ENCODE results near the gene FARSB.
"Not testable (repeated sequence)": the region's sequence is repeated elsewhere in the genome, so short reads cannot be mapped to it uniquely, and the experiment has no call there.

DNA sequence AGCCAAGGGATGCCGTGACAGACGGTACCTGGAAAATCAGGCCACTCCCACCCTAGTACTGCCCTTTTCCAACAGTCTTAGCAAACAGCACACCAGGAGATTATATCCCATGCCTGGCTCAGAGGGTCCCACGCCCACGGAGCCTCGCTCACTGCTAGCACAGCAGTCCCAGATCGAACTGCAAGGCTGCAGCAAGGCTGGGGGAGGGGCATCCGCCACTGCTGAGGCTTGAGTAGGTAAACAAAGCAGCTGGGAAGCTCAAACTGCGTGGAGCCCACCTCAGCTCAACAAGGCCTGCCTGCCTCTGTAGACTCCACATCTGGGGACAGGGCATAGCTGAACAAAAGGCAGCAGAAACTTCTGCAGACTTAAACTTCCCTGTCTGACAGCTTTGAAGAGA lies 71.3 kb downstream of the FARSB start:
- TF ChIP-seq, protein P1, sequence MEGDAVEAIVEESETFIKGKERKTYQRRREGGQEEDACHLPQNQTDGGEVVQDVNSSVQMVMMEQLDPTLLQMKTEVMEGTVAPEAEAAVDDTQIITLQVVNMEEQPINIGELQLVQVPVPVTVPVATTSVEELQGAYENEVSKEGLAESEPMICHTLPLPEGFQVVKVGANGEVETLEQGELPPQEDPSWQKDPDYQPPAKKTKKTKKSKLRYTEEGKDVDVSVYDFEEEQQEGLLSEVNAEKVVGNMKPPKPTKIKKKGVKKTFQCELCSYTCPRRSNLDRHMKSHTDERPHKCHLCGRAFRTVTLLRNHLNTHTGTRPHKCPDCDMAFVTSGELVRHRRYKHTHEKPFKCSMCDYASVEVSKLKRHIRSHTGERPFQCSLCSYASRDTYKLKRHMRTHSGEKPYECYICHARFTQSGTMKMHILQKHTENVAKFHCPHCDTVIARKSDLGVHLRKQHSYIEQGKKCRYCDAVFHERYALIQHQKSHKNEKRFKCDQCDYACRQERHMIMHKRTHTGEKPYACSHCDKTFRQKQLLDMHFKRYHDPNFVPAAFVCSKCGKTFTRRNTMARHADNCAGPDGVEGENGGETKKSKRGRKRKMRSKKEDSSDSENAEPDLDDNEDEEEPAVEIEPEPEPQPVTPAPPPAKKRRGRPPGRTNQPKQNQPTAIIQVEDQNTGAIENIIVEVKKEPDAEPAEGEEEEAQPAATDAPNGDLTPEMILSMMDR (IDR thresholded peaks at IDR 0.05; ENCODE audit: poor library complexity, severe bottlenecking) = not testable (repeated sequence)
- not testable (repeated sequence) for TF ChIP-seq EZH2 (IDR thresholded peaks at IDR 0.05; ENCODE audit: borderline replicate concordance, insufficient read depth, low read length, poor library complexity, severe bottlenecking); SMC3 (conservative IDR thresholded peaks at IDR 0.05; ENCODE audit: poor library complexity); TAF1 (IDR thresholded peaks at IDR 0.05; ENCODE audit: low read depth); EP300 (conservative IDR thresholded peaks at IDR 0.05; ENCODE audit: poor library complexity, severe bottlenecking); REST (IDR thresholded peaks at IDR 0.05; ENCODE audit: borderline replicate concordance)

All from neural cell (in vitro differentiated cells).